Left renal pelvis (tissue), 4 donors: ENCODE measurements around the gene JAZF1. TPM values are rescaled to one million over a fixed set of nuclear protein-coding genes. Genes with fewer than 3 reads are reported as not detected.
A peak's percentile ranks its signal among the peaks of the same experiment; 100 is the strongest.

Experiments
- DNase-seq, 4 donors: peaks; one replicate each; pipeline ENCODE4 v3.0.0-alpha.2; 2013; ENCODE audit warnings: low read depth in 4 of 4, low spot score in 3 of 4
- polyA plus RNA-seq, 4 donors: library from polyadenylated mRNA; unstranded; fragments of 120-200 nt; gene quantifications; one replicate each; pipeline ENCODE4 v1.2.1, GENCODE V29; 2013; ENCODE audit not compliant: insufficient read length in 4 of 4

Gene JAZF1
- polyA plus RNA-seq, 4 donors, result 11.1 to 28.8 (median 15.9) TPM

DNA sequence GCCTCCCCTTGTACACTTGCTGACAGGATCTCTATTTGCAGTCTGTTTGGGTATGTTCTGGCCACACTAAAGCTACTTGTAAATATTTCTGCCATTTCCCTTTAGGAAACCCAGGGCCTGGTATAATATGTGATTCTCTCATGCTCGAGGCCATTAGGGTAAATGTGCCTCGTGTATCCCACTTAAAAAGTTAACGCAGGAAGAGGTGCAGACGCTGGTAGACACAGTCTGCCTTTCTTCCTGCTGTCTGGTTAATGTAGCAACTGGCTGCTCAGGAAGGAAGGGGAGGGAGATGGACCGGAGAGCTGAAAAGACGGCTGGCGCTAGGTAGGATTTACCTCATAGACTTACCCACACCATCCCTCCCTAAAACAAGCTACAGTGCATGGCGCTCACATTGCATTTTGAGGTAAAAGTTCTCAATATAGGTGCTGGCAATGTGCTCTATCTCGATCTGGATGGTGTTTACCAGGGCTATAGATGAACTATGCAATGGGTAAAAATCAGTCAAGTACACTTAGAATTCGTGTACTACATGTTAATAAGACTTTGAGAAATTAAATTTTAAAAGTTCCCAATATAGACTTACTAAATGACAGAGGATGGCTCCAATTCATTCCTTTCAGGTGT lies 125.9 kb downstream of the JAZF1 start:
- no peak for DNase-seq

DNA sequence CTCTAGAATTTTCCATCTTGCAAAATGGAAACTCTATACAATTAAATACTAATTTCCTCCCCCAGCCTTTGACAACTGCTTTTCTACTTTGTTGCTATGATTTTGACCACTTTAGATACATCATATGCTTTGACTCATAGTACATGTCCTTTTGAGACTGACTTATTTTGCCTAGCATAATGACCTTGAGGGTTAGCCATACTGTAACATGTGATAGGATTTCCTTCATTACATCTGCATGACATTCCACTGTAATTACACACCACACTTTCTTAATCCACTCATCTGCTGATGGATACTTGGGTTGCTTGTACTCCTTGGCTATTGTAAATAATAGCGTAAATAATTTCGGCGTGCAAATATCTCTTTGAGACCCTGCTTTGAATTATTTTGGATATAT lies 127.7 kb downstream of the JAZF1 start:
- no peak for DNase-seq

DNA sequence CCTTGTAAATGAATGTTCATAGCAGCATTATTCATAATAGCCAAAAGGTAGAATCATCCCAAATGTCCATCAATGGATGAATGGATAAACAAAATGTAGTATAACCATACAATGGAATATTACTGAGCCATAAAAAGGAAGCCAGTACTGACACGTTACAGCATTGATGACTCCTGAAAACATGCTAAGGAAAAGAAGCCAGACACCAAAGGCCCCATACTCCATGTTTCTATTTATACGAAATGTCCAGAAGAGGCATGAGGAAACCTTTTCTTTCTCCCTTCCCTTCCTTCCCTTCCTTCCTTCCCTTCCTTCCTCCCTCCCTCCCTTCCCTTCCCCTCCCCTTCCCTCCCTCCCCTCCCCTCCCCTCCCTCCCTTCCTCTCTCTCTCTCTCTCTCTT lies 131.9 kb downstream of the JAZF1 start:
- DNase-seq, result no peak

DNA sequence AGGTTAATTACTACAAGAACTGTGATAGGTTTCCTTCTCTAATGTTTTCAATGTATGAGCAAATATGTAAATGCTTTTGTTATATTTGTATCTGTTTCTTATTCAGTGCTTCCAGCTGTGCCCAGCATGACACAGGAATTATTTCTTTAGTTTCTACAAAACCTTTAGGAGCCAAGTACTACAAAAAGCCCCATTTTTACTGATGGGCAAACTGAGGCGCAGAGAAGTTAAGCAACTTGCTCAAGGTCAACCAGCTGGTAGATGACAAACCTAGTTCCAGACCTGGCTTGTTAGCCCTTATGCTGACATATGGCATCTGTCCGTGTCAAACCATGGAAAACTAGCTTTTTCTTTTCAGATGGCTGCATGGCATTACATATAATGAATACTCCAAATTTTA lies 134.6 kb downstream of the JAZF1 start:
- DNase-seq, result no peak

DNA sequence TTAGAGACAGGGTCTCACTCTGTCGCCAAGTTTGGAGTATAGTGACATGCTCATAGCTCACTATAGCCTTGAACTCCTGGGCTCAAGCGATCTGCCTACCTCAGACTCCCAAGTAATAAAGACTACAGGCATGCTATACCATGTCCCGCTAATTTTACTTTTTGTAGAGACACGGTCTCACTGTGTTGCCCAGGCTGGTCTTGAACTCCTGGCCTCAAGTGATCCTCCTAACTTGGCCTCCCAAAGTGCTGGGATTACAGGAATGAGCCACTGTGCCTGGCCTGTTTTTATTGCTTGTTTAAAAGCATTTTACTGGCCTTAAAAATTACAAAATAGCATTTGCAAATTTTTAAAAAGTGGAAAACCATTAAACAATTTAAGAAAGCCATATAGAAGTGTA lies 135.0 kb downstream of the JAZF1 start:
- no peak for DNase-seq

DNA sequence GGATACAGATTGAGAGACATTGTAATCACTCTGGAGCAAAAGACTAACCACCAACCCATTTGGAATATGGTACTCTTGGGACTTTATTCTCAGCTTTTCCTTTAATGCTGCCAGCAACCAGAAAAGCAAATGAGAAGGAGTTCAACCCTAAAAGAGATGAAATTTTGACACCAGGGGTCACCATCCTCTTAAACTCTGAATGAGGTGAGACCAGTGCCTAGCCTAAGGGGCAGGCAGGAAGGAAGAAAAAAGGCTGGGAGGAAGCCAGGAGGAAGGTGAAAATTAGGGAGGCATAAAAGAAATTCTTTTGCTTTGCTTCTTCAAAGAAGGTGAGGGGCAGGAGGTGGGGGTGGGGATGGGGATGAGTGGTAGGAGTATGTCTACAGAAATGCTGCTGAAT lies 135.8 kb downstream of the JAZF1 start:
- no peak for DNase-seq

DNA sequence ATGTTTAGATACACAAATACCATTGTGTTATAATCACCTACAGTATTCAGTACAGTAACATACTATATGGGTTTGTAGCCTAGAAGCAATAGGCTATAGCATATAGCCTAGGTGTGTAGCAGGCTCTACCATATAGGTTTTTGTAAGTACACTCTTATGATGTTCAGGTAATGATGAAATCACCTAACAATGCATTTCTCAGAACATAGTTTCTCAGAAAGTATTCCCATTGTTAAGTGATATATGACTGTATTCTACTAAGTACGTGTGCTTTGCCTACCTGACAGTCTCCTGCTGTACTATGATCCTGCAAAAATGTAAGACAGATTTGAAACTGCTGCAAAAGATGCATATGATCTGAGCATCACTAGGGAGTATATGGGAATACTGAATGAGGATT lies 137.9 kb downstream of the JAZF1 start:
- DNase-seq, result no peak

DNA sequence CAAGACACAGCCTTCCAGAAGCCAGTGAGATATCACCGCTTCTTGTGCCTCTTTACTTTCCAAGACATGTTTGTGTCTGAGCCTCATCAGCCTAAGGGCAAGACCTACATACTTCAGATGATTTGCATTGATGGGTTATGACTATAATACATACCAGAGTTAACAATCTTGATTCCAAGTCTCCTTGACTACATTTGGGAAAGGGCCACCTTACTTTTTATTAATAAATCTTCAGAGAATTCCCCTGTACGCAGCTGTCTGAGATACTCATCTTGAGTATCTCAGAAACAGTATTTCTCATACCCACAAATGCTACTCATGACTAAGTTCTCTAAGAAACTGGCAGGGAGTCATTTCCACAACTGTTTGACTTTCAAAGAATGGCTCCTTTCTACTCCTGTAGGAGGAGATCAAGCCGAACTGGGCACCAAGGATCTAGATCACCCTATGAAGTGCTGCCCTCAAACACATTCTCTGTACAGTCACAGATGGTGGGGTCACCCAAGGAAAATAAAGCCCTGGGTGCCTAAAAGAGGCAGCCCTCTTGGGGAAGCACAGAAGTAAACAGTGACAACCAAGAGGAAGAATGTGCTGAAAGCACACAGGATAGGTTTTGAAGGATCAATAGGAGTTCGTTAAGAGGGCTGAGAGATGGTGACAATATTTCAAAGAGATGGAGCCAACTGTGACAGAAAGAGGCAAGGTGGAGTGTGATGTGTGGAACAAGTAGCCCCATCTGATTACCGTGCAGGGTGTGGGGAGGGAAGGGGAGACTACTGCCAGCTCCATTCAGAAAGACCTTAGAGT lies 138.9 kb downstream of the JAZF1 start:
- DNase-seq, result no peak

DNA sequence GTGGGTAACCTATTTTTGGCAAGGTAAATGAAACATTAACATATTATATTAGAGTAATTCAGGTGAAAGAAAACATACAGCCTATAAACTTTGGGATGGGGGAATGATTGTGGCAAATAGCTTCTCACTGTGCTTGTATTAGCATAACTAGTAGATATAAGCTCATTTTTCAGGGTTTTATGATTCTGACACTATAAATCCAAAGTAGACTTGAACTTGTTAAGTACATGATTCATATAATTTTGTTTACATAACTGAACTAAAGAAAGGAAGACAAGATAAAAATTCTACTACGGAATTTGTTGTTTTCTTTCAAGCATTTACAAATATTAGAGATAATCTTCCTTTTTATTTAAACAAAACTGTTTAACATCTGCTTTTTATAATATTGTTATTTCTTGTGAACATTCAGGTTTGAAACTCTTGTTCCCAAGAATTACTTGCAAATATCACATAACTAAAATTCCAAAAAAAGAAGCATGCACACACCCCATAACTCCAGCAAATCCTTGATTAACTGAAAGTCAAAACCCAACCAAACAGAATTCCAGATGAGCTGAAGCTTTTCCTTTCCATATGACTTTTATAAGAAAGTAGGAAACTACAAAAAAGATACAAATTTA lies 142.3 kb downstream of the JAZF1 start:
- DNase-seq, result no peak

DNA sequence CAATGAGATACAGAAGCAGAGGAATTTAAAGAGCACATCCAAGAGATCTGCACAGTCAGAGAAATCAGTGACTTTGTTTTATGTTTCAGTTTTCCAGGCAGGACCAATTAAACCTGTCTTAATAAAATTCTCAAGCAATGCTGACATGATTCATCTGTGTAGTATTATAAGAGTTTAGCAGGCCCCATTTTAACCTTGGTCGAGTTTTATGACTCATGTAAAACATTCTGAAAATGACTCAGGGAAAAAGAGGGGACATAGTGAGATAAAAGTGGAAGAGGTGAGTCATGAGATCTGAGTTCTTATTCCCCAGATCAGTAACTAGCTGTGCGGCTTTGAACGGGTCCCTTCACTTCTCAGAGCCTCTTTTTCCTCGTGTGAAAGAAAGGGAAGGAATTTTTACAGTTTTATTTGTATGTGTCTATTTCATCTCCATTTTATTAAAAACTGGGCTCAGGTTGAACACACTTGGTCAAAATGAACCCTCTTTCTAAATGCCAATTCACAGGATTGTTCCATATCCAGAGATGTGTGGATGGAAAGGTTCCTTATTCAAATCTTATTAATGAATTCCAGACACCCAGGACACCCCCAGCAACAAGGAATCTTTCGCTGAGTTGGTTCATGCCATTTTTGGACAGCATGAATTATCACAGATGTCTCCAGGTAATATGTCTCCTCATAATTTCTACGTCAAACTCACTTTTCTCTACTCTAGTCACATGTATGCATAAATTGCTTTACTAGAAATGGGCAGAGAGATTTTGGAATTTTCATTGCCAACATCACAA lies 143.2 kb downstream of the JAZF1 start:
- no peak for DNase-seq

DNA sequence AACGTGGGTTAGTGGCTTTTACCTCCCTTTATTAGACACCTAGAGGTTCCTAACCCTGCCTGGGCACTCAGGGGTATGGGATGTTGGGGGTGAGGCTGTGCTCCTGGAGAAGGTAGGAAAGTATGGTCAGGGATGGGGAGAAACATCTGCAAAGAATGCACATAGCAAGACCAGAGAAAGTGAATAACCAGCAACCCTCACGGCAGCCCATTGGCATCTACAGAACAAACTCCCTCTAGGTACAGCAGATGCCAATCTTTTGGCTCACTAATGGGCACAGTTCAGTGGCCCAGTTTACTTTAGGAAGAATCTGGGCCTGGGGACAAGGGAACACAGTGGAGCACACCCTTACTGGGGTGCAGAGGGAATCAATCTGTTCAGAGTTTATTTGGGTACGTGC lies 143.9 kb downstream of the JAZF1 start:
- no peak for DNase-seq

DNA sequence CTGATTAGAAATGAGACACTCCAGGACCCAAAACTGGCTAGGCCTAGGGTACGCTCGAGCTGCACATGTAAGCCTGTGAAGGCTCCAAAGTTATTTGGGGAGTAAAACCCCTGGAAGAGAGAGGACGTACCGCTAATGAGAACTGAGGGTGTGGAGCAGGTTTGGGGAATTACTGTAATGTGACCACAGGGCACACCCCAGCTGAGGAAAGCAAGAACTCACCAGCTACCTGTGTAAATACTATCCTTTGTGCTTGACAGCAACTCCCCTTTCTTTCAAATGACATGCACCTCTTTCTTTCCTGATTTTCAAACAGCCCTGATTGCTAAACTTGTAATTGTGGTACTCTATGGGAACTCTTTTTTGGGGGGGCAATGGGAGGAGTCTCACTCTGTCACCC lies 147.2 kb downstream of the JAZF1 start:
- no peak for DNase-seq

DNA sequence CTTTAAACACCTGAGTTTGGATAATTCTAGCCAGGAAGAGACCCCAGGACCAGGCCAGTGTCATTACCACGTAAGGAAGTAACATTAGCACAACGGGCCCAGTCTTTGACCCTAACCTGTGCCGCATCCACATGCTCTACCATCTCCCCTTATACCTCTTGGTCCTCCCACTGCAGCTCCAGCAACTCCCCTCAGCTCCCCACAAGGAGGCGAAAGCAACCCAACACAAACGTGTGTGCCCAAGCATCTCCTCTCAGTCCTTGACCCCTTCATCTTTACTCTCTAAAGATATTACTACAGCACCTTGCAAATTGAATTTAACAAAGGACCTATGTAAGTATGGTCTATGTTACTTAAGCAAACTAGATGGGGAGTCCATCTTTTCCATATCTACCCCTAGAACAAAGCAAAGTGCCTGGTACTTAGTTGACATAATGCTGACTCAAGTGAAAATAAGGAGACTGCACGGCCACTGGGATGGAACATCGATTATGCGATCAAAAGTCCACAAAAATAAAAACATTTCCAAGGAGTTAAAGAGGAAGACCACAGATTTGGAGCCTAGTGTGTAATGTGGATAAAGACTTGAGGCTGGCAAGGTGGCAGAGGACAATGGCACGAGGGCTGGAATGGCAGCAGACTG lies 147.7 kb downstream of the JAZF1 start:
- DNase-seq, result no peak

DNA sequence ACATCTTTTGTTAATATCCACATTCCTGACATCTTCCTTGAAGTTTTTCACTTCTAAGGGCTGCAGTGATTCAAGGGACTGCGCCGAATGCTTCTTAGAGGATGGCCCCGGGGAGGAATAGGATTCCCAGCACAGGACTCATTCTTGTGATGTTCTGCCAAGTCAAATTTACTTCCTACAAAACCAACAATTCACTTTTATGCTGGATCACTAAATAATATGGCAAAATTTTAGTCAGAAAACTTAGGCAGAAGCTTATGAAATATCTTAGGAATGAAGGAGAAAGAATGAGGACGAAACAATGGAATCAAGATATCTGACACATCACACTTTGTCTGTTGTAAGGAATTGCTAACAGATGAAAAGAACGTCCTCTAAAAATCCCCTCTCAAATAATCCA lies 151.5 kb downstream of the JAZF1 start:
- DNase-seq, result no peak

DNA sequence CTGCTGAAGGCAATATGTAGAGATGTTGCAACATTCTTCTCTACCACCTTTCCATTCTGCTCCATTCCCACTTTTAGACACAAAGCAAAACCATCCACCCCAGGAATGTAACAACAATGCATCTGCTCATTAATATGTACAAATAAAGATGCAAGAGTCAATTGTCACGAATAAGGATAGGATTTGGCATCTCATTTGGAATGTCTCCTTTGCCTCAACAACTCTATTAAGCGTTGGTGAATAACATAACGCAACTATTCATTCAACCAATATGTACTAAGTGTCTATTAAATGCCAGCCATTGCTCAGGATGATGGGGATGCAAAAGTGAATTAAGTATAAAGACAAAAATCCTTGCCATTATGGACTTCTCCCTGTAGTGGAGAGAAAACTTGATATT lies 152.1 kb downstream of the JAZF1 start:
- DNase-seq, result no peak

DNA sequence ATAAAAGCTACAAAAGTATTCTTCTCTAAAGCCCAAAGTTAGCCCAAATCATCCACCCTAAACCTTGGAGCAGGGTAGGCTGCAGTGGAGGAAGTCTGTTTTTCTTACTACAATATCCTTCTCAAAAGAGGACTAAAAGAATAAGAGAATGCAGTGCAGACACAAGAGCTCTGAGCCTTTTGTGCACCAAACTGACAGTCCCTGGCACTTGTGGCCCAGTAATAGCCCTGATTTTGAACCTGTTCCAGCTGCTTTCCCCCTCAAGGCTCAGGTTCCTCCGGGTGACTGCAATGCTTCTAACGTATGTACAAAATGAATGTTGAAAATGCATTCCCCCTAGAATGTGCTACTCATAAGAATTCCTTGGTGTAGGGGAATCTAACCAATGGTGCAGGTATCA lies 154.4 kb downstream of the JAZF1 start:
- no peak for DNase-seq

DNA sequence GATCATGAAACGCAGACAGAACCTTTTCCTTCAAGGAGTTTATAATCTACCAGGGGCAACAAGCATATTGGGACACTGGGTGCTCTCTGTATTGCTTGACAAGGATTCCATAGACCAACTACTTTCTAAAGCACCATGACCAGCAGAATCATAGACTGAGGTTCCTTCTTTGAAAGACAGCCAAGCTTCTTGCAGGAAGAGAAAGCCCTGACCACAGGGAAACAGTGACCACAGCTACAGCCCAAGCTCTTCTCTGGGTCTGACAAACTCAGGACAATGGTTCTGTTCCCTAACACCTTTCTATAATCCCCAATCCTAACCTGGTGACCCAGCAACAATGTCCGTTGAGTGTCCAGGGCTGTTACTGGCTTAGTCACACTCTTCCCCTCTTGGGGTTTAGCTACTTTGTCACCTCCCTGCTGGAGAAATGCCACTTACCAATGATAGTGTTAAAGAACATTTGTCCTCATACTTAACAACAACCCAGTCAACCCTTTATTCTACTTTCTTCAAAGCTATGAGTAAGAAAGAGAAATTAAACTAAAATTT lies 155.7 kb downstream of the JAZF1 start:
- no peak for DNase-seq

DNA sequence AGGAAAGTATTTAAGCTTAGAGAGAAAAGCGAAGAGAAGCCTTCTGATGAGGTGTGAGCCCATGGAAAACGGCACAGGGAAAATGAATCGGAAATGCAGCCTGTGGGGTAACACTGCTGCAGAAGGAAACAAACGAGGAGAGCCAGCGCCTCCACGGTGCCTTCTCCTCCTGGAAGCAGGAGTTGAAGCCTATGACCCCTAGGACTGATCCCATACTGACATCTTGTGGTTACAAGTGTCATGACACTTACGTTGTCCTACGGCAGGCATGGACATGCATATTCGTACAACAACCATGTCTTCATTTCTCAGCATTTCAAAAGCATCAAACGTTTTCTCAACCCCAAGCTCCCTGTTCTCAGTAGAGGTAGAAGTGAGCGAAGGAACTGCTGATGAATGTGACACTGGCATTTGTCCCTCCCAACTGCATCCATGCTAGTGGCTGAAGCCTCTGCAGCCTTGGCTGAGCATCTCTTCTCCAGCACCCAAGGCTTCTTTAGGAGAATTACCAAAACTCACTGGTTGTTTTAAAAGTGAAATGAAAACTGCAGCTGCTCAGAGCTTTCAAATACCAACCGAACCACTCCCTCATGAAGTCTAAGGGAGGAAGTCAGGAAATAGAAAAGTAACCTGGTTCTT lies 160.2 kb downstream of the JAZF1 start:
- peak; percentile 56 to 65 (median 59) for DNase-seq

DNA sequence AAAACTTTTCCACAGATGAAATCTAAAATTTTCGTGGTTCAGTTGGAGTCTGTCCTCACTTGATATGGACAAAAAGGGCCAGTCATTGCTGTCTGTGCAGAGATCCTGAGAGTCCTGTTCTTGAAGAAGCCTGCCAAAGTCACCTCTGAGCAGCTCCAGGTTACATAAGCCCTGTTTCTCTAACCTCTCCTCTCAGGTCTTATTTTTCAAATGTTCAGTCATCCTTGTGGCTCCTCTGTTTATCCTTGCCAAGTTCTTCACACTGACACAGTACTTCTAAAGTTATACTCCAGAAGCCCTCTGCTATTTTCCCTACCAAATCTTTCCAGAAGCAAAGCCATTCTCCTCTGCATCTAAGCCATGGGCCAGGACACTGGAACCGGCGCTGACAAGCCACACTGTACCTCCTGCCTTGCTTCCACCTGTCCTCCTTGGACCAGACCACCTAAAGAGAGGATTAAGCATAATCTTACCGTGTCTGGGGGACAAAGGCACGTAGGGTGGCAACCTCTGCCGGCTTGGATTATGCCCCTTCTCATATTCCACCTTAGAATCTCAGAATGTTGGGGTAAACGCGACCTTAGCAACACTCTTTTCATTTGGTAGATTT lies 161.6 kb downstream of the JAZF1 start:
- DNase-seq, result no peak

DNA sequence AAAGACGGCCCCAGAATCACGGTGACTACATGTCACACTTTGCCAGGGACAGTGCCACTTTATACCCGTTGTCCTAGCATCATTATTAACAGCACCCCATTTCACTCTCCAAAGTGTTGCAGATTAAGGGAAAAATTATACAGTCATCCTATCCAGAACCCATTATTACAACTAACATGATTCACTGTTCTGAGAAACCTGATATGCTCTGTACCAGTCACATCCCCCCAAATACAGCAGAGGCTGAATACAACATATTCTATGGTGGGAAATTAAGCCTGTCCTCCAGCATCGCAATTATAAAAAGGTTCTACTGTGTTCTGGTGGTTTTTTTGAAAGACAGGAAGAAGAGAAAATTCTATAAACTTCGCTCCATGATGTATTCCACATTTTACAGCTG lies 162.1 kb downstream of the JAZF1 start:
- DNase-seq, result no peak
